Coronary artery (tissue), 2 donors: ENCODE measurements around the gene GNAI2.

ENCODE experiments used
- DNase-seq: peaks from one replicate; pipeline ENCODE4 v3.0.0-alpha.2; 2017; ENCODE audit warnings: low spot score
- H3K27ac ChIP-seq, 2 donors: fragments of 200-600 bp; sonication (generic); one replicate each; pipeline ENCODE4 v1.5.1; 2016 to 2019
- H3K4me3 ChIP-seq: fragments of 200-600 bp; sonication (generic); 2 replicates; pipeline ENCODE4 v1.5.1; 2016; ENCODE audit warnings: mild to moderate bottlenecking, moderate library complexity
- TF ChIP-seq, protein P1 (sequence below): fragments of 200-600 bp; sonication (generic); IDR thresholded peaks from one replicate; pipeline ENCODE4 v1.5.1; 2019; ENCODE audit warnings: antibody characterized with exemption

GNAI2 gene

DNA sequence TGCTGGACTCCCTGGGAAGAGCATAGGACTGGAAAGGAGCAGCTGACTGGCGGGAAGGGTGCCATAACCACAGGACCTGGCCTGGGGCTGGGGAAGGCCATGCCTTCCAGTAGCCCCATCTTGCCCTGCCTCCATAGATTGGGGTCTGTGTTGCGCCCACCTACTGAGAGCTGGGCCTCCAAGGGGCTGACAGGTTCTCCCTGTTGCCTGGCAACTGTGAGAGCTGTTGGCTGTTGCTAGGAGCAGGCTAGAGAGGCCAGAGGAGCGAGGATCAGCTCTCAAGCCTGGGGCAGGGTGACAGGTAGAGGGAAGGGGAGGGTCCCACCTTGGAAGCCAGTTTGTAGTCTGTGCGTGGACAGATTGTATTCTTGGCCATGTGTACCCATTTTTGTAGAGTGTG lies 2.8 kb upstream of the GNAI2 start:
- H3K27ac ChIP-seq: no peak overlapping the region
- no peak overlapping the region for H3K4me3 ChIP-seq
- no peak for DNase-seq
- TF ChIP-seq, protein P1, sequence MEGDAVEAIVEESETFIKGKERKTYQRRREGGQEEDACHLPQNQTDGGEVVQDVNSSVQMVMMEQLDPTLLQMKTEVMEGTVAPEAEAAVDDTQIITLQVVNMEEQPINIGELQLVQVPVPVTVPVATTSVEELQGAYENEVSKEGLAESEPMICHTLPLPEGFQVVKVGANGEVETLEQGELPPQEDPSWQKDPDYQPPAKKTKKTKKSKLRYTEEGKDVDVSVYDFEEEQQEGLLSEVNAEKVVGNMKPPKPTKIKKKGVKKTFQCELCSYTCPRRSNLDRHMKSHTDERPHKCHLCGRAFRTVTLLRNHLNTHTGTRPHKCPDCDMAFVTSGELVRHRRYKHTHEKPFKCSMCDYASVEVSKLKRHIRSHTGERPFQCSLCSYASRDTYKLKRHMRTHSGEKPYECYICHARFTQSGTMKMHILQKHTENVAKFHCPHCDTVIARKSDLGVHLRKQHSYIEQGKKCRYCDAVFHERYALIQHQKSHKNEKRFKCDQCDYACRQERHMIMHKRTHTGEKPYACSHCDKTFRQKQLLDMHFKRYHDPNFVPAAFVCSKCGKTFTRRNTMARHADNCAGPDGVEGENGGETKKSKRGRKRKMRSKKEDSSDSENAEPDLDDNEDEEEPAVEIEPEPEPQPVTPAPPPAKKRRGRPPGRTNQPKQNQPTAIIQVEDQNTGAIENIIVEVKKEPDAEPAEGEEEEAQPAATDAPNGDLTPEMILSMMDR: no peak

DNA sequence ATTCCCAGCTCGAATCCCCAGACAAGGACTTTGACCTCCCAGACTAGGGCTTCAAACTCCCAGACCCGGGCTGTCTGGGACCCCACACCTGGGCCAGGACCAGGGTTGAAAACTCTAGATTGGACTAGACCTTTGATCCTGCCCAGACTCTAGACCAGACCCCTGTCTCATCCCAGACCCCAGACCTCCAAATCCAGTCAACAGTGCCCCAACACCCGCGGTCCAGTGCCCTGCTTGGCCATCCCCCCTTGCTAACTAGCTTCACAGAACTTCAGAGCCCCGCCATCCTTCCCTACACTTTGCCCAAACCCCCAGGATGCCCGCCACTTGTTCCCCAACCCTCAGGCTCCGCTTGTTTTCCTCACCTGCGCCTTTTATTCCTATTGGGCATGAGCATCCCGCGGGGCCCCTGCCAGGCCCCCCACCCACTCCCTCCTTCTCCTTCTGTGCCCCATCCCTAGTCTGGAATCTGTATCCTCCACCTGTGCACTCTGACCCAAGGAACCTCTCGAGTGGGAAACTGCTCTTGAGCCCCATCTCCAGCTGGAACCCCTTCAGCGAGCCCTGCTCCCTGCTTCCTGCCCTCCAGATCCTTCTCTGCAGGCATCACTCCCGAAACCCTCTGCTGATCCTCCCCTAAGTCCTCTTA lies 604 bp downstream of the GNAI2 start:
- DNase-seq: no peak
- Histone ChIP-seq H3K4me3 (peak overlapping the region; percentile 97), H3K27ac (peak overlapping the region; percentile 91 to 93)
- TF ChIP-seq, protein P1: no peak

DNA sequence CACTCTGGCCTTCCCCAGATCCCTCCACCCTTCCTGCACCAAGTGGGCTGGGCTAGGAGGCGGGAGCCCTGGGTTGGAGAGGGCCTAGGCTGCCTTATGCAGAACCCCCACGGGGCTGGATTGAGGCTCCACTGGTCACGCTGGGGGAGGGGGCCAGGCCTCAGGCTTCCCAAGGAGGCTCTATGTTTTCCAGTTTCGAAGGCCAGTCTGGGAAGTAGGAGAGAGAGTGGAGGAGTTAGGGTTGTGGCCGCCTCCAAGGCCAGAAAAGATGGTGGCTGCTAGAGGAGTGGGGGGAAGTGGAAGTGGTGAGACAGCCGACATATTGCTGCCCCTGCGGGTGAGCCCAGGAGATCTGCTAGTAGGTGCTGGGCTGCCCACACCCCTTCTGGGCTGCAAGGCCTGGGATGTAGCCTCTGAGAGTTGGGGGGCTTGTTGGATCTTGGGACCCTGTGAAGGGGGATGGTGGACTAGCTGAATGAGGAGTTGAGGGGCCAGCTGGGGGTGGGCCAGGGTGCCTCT lies 1.2 kb downstream of the GNAI2 start:
- TF ChIP-seq, protein P1: no peak
- no peak for DNase-seq
- H3K27ac ChIP-seq: peak overlapping the region; percentile 91 to 93
- peak overlapping the region; percentile 97 for H3K4me3 ChIP-seq

DNA sequence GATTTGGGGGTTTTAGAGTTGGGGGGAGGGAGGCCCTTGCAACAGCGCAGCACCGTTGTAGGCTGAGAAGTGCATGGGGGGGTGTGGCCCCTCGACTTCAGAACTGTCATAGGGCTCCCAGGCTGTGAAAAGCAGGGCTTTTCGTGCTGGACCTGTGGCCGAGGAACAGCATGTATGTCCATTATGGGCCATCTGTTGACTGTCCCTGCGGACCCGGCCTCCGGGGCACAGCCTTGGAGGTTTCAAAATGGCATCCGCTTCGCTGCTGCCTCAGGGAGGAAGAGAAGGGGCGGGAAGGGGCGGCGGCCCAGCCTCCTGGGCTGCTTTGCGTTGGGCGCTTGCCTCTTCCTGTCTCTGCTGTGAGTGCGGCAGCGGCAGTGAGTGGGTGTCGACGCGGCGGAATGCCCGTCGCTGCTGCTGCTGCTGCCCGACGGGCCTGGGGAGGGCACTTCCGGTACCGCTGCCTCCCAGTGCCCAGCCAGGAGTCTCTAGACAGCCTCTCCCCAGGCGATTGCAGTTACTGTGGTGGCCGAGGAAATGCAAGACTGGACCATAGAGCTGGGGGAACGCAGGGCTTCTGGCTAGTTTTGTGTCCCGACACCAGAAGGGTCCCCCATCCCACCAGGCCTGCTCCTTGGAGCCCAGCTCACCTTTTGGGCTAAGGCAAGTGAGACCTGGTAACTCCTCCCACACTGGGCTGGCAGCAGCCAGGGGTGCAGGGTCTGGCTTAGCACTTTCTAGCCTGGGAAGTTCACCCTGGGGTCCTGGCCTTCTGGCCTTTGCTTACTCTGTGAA lies 1.9 kb downstream of the GNAI2 start:
- H3K4me3 ChIP-seq: peak overlapping the region; percentile 97
- H3K27ac ChIP-seq: peak overlapping the region; percentile 91 to 93
- TF ChIP-seq, protein P1: no peak
- peak; percentile 91 for DNase-seq

DNA sequence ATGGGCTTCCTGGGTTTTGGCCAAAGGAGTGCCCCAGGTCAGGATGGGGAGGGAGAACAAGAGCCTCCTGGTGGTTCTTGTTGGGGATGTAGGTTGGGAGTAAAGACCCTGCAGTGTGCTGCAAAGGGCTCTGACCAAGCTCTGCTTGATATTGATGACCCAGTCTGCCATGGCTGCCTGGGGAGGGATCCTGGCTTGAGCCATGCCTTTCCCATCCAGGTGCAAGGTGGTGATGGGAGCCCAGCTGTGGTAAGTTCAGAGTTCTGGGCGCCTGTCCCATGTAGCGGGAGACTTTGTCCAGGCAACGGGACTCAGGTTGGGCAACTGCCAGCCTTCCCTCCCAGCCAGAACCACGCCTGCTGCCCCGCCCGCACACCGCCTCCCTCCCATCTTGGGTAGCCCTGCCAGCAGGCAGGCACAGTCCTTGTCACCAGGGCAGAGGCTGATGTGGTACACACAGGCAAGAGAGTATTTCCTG lies 2.6 kb downstream of the GNAI2 start:
- Histone ChIP-seq H3K27ac (peak overlapping the region; percentile 91 to 93), H3K4me3 (peak overlapping the region; percentile 97)
- peak; percentile 92 for DNase-seq
- TF ChIP-seq, protein P1: no peak

DNA sequence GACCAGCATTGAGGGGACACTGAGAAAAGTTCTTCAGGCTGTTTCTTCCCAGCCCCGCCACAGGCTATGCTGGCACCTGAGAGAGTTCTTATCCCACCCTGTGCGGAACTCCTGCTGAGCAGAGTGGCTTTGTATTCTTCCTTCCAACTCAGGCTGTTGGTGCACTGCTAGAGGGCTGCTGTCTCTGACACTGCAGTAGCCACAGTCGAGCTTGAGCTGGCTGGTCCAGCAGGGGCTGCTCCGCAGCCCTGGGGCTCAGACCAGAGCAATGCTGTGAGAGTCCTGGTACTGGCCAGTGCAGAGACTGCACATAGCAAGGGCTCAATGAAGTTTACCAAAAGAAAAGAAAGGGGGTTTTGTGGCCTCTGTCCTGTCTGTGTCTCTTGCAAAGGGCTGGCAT lies 3.6 kb downstream of the GNAI2 start:
- Histone ChIP-seq H3K27ac (peak overlapping the region; percentile 91 to 93), H3K4me3 (peak overlapping the region; percentile 97)
- no peak for DNase-seq
- TF ChIP-seq, protein P1: no peak
